GM21367 (cell line): Measurements from ENCODE around the gene LIN9.

ENCODE experiments used
- ATAC-seq: cut with Tn5 transposase; IDR thresholded peaks from one replicate; pipeline ENCODE4 v1.9.1; 2021; ENCODE audit not compliant: unreplicated experiment

The LIN9 gene

GRCh38 chr1:226181996-226182714, 126.8 kb downstream of the LIN9 start:
- no peak for ATAC-seq
